Karpas-422 (cell line): ENCODE measurements around the gene TAOK1. TPM values are rescaled to one million over a fixed set of nuclear protein-coding genes. Genes with fewer than 3 reads are reported as not detected.
"Not testable (repeated sequence)": the region's sequence is repeated elsewhere in the genome, so short reads cannot be mapped to it uniquely, and the experiment has no call there.

Experiments
- DNase-seq: peaks from one replicate; pipeline ENCODE4 v3.0.0-alpha.2; 2015
- H2AFZ ChIP-seq: fragments of 200-600 bp; sonication (generic); 2 replicates; pipeline ENCODE4 v1.6.1; 2014; ENCODE audit warnings: antibody characterized with exemption, low read length, mixed read lengths
- H3K27ac ChIP-seq: fragments of 200-600 bp; sonication (generic); 2 replicates; pipeline ENCODE4 v1.5.1; 2014; ENCODE audit warnings: mild to moderate bottlenecking, low read length, moderate library complexity
- H3K27me3 ChIP-seq: fragments of 200-600 bp; sonication (generic); 2 replicates; pipeline ENCODE4 v1.6.1; 2014; ENCODE audit warnings: low read length, mixed read lengths
- H3K36me3 ChIP-seq: fragments of 200-600 bp; sonication (generic); 2 replicates; pipeline ENCODE4 v1.6.1; 2014; ENCODE audit warnings: low read length, mixed read lengths; ENCODE audit not compliant: insufficient read depth
- H3K4me1 ChIP-seq: fragments of 200-600 bp; sonication (generic); 2 replicates; pipeline ENCODE4 v1.6.1; 2014; ENCODE audit warnings: mild to moderate bottlenecking, low read length, mixed read lengths
- H3K4me2 ChIP-seq: fragments of 200-600 bp; sonication (generic); 2 replicates; pipeline ENCODE4 v1.6.1; 2014; ENCODE audit warnings: low read length, low read depth, mild to moderate bottlenecking; ENCODE audit not compliant: poor library complexity, severe bottlenecking
- H3K4me3 ChIP-seq: fragments of 200-600 bp; sonication (generic); 2 replicates; pipeline ENCODE4 v1.5.1; 2014; ENCODE audit warnings: mild to moderate bottlenecking, antibody characterized with exemption, low read length, mixed read lengths
- H3K79me2 ChIP-seq: fragments of 200-600 bp; sonication (generic); 2 replicates; pipeline ENCODE4 v1.6.1; 2014; ENCODE audit warnings: mild to moderate bottlenecking, low read length, mixed read lengths
- H3K9ac ChIP-seq: fragments of 200-600 bp; sonication (generic); 2 replicates; pipeline ENCODE4 v1.6.0; 2014; ENCODE audit warnings: low read length
- H3K9me2 ChIP-seq: fragments of 200-600 bp; sonication (generic), shearing (Covaris generic); replicated peaks from 2 replicates; pipeline ENCODE4 v1.6.0; 2014; ENCODE audit warnings: mild to moderate bottlenecking, low read length, moderate library complexity; ENCODE audit not compliant: insufficient read depth
- H3K9me3 ChIP-seq: fragments of 300-700, 200-600 bp; sonication (generic); 2 replicates; pipeline ENCODE4 v1.6.1; 2014; ENCODE audit warnings: low read length, mixed read lengths
- H4K20me1 ChIP-seq: fragments of 200-600 bp; sonication (generic); 2 replicates; pipeline ENCODE4 v1.6.1; 2014; ENCODE audit warnings: mild to moderate bottlenecking, antibody characterized with exemption, low read length, low read depth; ENCODE audit not compliant: insufficient read depth
- total RNA-seq: library from RNA; depleted of rRNA; stranded (reverse); fragments of >200 nt; shearing (Covaris generic); gene quantifications from 2 replicates; pipeline ENCODE4 v1.2.3, GENCODE V29; 2014; ENCODE audit warnings: low replicate concordance; rRNA removed

TAOK1 gene
- total RNA-seq, result 39.6 and 47.5 TPM in 2 replicates

GRCh38 chr17:29389982-29390850 is at the start of gene TAOK1:
TAOK1 (plus strand) TSS chr17:29390363; CDS start chr17:29451549, 61,186 bp downstream.
- DNase-seq, result peak; percentile 99
- Histone ChIP-seq H4K20me1 (peaks cover 7% of the 10 kb centered on the region; the same call in 1 of the 2 replicates), H3K4me1 (peaks cover 31% of the 10 kb centered on the region), H3K4me3 (peak within 1 kb of the TSS; percentile 97), H3K9ac (peak within 1 kb of the TSS; percentile 86), H3K36me3 (peaks cover 4% of the 10 kb centered on the region; the same call in 1 of the 2 replicates), H3K9me3 (no peaks in the 10 kb centered on the region), H3K79me2 (peaks cover 49% of the 10 kb centered on the region), H2AFZ (peak within 1 kb of the TSS; percentile 92), H3K4me2 (peak within 1 kb of the TSS; percentile 100), H3K27me3 (no peaks in the 10 kb centered on the region), H3K9me2 (no peaks in the 10 kb centered on the region), H3K27ac (peak within 1 kb of the TSS; percentile 72)

DNA sequence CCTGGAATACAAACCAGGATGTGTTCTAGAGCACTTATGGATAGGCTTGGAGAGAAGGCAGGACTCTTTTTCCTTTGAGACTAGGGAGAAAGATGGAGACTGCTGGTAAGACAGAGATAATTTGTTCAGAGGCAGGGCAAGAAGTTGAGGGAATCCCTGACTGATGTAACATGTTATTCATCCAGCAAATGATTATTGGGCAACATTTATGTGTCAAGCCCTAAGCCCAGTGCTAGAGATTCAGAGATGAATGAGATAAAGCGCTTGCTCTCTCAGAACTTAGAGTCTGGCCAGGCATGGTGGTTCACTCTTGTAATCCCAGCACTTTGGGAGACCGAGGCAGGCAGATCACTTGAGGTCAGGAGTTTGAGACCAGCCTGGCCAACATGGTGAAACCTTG is 48.4 kb upstream of the TAOK1 start:
- H2AFZ ChIP-seq, result no peak overlapping the region
- no peak overlapping the region for H3K4me2 ChIP-seq
- no peaks in the 10 kb centered on the region for H3K9me2 ChIP-seq
- H3K4me1 ChIP-seq, result no peaks in the 10 kb centered on the region
- DNase-seq, result no peak
- no peak overlapping the region for H3K9ac ChIP-seq
- no peaks in the 10 kb centered on the region for H3K79me2 ChIP-seq
- H3K36me3 ChIP-seq, result no peaks in the 10 kb centered on the region
- no peak overlapping the region for H3K27ac ChIP-seq
- no peaks in the 10 kb centered on the region for H4K20me1 ChIP-seq
- H3K27me3 ChIP-seq, result no peaks in the 10 kb centered on the region
- no peaks in the 10 kb centered on the region for H3K9me3 ChIP-seq
- H3K4me3 ChIP-seq, result no peak overlapping the region

GRCh38 chr17:29342158-29342765 is 47.9 kb upstream of the TAOK1 start:
- DNase-seq, result no peak
- Histone ChIP-seq H3K36me3 (no peaks in the 10 kb centered on the region), H3K4me3 (no peak overlapping the region), H3K27ac (no peak overlapping the region), H3K9me2 (no peaks in the 10 kb centered on the region), H3K27me3 (no peaks in the 10 kb centered on the region), H3K79me2 (no peaks in the 10 kb centered on the region), H3K4me1 (no peaks in the 10 kb centered on the region), H3K4me2 (no peak overlapping the region), H3K9me3 (no peaks in the 10 kb centered on the region), H2AFZ (no peak overlapping the region), H4K20me1 (no peaks in the 10 kb centered on the region), H3K9ac (no peak overlapping the region)

GRCh38 chr17:29344201-29344856 is 45.8 kb upstream of the TAOK1 start:
- DNase-seq, result no peak
- 0 out of 2 replicates have a peak, but pooled peaks cover 3% of the 10 kb centered on the region for H3K27me3 ChIP-seq
- no peak overlapping the region for H3K27ac ChIP-seq
- no peaks in the 10 kb centered on the region for H3K36me3 ChIP-seq
- no peak overlapping the region for H2AFZ ChIP-seq
- no peaks in the 10 kb centered on the region for H4K20me1 ChIP-seq
- no peak overlapping the region for H3K4me2 ChIP-seq
- H3K9me3 ChIP-seq, result no peaks in the 10 kb centered on the region
- H3K4me1 ChIP-seq, result no peaks in the 10 kb centered on the region
- H3K9ac ChIP-seq, result no peak overlapping the region
- no peaks in the 10 kb centered on the region for H3K79me2 ChIP-seq
- no peak overlapping the region for H3K4me3 ChIP-seq
- no peaks in the 10 kb centered on the region for H3K9me2 ChIP-seq

- Histone ChIP-seq H3K79me2 (no peaks in the 10 kb centered on the region), H3K36me3 (no peaks in the 10 kb centered on the region), H4K20me1 (no peaks in the 10 kb centered on the region), H3K4me2 (no peak overlapping the region), H2AFZ (no peak overlapping the region), H3K4me1 (no peaks in the 10 kb centered on the region), H3K27ac (no peak overlapping the region), H3K9me2 (no peaks in the 10 kb centered on the region), H3K9me3 (no peaks in the 10 kb centered on the region), H3K27me3 (0 out of 2 replicates have a peak, but pooled peaks cover 3% of the 10 kb centered on the region), H3K9ac (no peak overlapping the region), H3K4me3 (no peak overlapping the region)
- no peak for DNase-seq
These were observed 45.1 kb upstream of the TAOK1 start for GRCh38 chr17:29345066-29345465.

DNA sequence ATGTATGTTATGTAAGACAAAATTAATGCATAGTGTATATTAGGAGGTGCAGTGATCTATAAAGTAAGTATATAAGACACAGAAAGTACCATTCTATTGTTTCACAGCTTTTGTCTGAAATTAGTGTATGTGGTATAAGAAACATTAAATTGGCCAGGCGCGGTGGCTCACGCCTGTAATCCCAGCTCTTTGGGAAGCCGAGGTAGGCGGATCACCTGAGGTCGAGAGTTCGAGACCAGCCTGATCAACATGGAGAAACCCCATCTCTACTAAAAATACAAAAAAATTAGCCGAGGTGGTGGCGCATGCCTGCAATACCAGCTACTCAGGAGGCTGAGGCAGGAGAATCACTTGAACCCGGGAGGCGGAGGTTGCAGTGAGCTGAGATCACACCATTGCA is 44.7 kb upstream of the TAOK1 start:
- not testable (repeated sequence) for H4K20me1 ChIP-seq, H3K9me2 ChIP-seq, H2AFZ ChIP-seq, DNase-seq, H3K9ac ChIP-seq, H3K36me3 ChIP-seq, H3K79me2 ChIP-seq, H3K4me2 ChIP-seq, H3K4me1 ChIP-seq, H3K27ac ChIP-seq, H3K9me3 ChIP-seq, H3K27me3 ChIP-seq, H3K4me3 ChIP-seq

DNA sequence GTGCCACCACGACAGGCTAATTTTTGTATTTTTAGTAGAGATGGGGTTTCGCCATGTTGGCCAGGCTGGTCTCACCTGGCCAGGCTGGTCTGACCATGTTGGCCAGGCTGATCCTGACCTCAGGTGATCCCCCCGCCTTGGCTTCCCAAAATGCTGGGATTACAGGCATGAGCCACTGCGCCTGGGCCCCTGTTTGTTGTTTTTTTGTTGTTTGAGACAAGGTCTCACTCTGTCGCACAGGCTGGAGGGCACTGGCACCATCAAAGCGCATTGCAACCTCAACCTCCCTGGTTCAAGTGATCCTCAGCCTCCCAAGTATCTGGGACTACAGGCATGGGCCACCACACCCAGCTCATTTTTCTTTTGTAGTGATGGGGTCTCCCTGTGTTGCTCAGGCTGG is 43.7 kb upstream of the TAOK1 start:
- no peak overlapping the region for H2AFZ ChIP-seq
- no peak overlapping the region for H3K9ac ChIP-seq
- no peaks in the 10 kb centered on the region for H3K79me2 ChIP-seq
- no peak overlapping the region for H3K4me2 ChIP-seq
- H3K9me2 ChIP-seq, result no peaks in the 10 kb centered on the region
- no peak overlapping the region for H3K27ac ChIP-seq
- 0 out of 2 replicates have a peak, but pooled peaks cover 3% of the 10 kb centered on the region for H3K27me3 ChIP-seq
- H4K20me1 ChIP-seq, result no peaks in the 10 kb centered on the region
- H3K9me3 ChIP-seq, result no peaks in the 10 kb centered on the region
- DNase-seq, result no peak
- no peak overlapping the region for H3K4me3 ChIP-seq
- H3K36me3 ChIP-seq, result no peaks in the 10 kb centered on the region
- H3K4me1 ChIP-seq, result no peaks in the 10 kb centered on the region
